LNCAP (cell line): Measurements from ENCODE around the gene EPHA6.

Experiments used
- TF ChIP-seq, protein P1 (sequence below): fragments of 450-650 bp; IDR thresholded peaks from 2 replicates; pipeline ENCODE4 v1.5.1; 2017; ENCODE audit warnings: mild to moderate bottlenecking

The EPHA6 gene

GRCh38 chr3:97778152-97778551, 963.8 kb downstream of the EPHA6 start:
- TF ChIP-seq, protein P1, sequence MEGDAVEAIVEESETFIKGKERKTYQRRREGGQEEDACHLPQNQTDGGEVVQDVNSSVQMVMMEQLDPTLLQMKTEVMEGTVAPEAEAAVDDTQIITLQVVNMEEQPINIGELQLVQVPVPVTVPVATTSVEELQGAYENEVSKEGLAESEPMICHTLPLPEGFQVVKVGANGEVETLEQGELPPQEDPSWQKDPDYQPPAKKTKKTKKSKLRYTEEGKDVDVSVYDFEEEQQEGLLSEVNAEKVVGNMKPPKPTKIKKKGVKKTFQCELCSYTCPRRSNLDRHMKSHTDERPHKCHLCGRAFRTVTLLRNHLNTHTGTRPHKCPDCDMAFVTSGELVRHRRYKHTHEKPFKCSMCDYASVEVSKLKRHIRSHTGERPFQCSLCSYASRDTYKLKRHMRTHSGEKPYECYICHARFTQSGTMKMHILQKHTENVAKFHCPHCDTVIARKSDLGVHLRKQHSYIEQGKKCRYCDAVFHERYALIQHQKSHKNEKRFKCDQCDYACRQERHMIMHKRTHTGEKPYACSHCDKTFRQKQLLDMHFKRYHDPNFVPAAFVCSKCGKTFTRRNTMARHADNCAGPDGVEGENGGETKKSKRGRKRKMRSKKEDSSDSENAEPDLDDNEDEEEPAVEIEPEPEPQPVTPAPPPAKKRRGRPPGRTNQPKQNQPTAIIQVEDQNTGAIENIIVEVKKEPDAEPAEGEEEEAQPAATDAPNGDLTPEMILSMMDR: no peak

GRCh38 chr3:97793420-97794019, 979.1 kb downstream of the EPHA6 start:
- TF ChIP-seq, protein P1: peak; percentile 83

- TF ChIP-seq, protein P1: no peak
Observed at GRCh38 chr3:97795951-97796350, 981.6 kb downstream of the EPHA6 start.
